ENCODE measurements around the gene BIK.
"Not testable (repeated sequence)": the region's sequence is repeated elsewhere in the genome, so short reads cannot be mapped to it uniquely, and the experiment has no call there.

The BIK gene

GRCh38 chr22:43136801-43137200 is 26.3 kb downstream of the BIK start:
- no peak for DNase-seq

DNA sequence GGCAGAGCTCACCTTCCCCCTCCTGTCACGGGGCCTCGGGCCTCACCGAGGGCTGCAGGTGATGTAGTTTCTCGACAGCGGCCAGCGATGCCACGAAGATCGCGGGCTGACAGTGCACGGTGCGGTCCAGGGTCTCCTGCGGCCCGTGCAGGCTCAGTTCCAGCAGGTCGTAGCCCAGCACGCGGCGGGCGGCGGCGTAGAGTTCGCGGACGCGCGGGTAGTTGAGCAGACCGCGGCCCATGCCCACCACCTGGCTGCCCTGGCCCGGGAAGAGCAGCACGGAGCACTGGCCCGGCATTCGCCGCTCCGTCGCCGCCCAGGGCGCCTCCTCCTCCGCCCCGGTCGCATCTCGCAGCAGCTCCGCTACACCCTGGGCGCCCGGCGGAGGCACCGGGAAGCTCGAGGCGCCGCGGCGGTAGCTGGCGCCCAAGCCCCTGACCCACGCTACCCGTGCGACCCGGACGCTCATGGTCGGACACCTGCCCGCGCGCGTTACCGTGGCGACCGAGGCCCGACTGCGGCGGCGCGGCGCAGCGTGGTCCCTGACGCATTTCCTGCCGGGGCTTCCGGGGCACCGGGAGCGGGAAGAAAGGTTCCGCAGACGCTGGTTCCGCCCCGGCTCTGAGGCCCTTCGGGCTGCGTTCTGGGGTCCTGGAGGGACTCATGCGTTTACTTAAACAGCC is 32.5 kb downstream of the BIK start, which contains the start of gene MCAT:
Gene MCAT (minus strand): TSS at position 519 of the 683 bp plus-strand sequence. CDS start 50 bp downstream, at position 469.
- peak; percentile 70 for DNase-seq

DNA sequence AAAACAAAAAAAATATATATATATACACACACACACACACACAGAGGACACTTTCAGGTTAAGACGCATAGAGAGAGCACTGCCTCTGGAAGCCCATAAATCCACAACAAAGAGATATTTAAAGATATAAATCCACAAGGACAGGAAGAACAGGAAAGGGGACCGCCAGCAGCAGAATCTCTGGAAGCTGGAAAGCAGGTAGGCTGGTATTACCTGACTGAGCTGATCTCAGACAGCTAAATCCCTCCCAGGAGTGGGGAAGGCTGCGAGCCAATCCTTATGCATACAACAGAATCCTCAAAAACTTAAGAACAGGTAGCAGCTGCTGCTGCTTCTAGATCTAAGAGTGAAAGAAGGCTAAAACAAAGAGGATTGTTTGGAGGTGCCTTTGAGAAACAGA is 34.4 kb downstream of the BIK start:
- DNase-seq = no peak

DNA sequence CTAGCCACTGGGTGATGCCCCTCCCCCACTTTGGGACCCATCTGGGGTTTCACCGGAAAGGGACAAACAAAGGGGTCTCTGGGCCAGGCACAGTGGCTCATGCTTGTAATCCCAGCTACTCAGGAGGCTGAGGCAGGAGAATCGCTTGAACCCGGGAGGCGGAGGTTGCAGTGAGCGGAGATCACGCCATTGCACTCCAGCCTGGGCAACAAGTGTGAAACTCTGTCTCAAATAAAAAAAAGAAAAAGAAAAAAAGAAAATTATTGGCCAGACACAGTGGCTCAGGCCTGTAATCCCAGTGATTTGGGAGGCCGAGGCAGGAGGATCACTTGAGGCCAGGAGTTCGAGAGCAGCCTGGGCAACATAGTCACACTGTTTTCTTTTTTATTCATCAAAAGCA is 34.8 kb downstream of the BIK start:
- DNase-seq = not testable (repeated sequence)

DNA sequence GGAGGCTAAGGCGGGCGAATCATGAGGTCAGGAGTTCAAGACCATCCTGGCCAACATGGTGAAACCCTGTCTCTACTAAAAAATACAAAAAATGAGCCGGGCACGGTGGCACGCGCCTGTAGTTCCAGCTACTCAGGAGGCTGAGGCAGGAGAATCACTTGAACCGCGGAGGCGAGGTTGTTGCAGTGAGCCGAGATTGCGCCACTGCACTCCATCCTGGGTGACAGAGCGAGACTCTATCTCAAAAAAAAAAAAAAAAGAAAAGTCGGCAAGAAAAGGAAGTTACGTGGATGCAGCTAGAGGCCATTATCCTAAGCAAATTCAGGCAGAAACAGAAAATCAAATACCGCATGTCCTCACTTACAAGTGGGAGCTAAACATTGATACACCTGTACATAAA is 35.8 kb downstream of the BIK start:
- DNase-seq = not testable (repeated sequence)

GRCh38 chr22:43147821-43148220 is 37.3 kb downstream of the BIK start:
- DNase-seq = no peak

- DNase-seq = no peak
Observed at GRCh38 chr22:43148581-43148980, 38.0 kb downstream of the BIK start.

- DNase-seq = no peak
Observed at GRCh38 chr22:43150731-43151206, 40.2 kb downstream of the BIK start.

DNA sequence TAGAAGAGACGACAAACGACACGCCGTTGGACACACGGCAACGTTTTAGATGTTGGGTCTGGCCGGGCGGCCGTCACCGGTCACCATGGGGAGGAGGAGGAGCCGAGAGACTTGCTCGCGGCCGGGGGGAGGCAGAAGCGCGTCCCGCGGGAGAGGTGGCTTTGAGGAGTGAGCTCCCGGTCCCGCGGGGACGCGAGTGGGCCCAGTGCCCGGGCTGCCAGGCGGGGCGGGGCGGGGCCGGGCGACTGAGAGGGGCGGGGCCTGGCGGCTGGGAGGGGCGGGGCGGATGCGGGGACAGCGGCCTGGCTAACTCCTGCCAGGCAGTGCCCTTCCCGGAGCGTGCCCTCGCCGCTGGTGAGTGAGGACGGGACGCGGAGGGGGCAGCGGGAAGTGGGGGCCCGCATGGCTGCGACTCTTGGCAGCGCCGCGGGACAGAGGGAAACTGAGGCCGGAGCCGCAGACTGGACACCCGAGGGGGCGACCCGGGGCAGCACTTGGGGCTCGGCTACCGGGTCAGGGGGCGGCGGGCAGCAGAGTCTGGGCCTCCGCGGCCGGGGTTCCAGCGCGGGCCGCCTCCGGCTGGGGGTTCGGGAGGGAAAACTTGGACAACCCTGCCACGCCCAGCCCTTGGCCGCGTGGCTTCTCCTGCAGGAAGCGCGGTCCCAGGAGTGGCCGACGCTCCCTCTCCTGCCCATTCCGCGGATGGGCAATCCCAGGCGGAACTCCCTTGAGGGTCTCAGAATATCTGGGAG is 40.9 kb downstream of the BIK start, which contains the start of gene TSPO:
Gene TSPO (plus strand): TSS at position 309 of the 752 bp plus-strand sequence. CDS start 7,680 bp downstream, outside the sequence.
- peak; percentile 56 for DNase-seq

DNA sequence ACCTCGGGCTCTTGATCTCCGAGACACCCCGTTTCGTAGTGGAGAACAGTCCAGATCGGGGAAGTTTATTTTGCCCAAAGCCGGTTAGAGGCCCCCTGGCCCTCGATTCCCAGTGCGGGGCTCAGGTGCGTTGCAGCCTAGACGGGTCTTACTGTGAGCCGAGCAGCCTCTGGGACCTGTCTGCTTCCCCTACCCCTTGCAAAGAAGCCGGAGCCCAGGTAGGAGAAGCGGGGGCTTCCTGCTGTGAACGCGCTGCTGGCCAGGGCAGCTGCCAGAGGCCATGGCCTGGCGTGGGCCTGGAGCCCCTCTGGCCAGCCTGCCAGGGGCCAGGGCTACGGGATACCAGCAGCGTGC is 41.4 kb downstream of the BIK start:
- DNase-seq = no peak

- DNase-seq = peak; percentile 35
Observed at GRCh38 chr22:43152357-43153071, 42.0 kb downstream of the BIK start.

DNA sequence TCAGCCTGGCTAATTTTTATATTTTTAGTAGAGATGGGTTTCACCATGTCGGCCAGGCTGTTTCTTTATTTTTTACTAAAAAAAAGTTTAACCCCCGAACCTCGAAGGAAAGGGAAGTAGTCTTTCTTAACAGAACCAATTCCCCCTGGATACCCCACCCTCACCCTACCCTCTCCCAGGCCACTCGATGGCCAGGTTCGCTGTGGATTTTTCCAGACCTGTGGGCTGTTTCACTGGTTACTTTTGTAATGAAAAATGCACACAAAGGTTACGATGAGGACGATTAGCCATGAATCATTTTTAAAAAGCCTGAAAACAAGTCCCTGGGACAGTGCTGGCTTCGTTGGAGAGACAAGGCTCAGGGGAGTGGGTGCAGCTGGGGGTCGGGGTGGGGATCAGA is 43.3 kb downstream of the BIK start:
- DNase-seq = no peak

- no peak for DNase-seq
Observed at GRCh38 chr22:43154887-43155536, 44.5 kb downstream of the BIK start.

GRCh38 chr22:43155789-43156188 is 45.2 kb downstream of the BIK start:
- no peak for DNase-seq

- DNase-seq = no peak
Observed at GRCh38 chr22:43156413-43156812, 45.9 kb downstream of the BIK start.

DNA sequence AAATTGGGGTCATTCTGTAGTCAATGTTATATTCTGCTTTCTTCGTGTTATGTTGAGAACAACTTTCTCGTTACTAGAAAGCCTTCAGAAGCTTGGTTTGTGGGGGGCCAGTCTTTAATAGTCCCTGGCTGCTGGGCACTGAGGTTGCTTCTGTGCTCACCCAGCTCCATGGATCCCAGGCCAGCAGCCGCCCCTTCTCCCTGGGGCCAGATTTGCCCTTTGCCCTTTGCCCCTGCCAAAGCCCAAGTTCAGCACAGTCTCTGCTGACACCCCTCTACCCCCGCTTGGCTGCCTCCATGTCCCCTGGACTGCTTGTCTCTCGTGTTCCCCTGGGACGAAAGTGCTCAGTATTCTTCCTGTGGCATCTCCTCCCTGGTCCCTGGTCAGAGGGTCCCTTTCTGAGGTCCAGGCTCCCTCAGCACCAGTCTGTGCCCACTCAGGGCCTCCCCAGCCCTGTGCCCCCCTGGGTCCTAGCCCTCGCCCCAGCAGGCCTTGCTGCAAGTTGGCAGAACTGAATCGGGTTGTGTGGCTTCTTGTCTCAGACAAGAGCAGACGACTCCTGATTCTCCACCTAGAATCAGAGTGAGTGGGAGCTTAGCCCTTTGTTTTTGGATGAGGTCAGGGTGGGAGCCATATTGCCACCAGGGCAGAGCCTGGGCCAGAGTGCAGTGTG is 47.5 kb downstream of the BIK start:
- DNase-seq = no peak

GRCh38 chr22:43158778-43159483 is 48.4 kb downstream of the BIK start:
- no peak for DNase-seq

DNA sequence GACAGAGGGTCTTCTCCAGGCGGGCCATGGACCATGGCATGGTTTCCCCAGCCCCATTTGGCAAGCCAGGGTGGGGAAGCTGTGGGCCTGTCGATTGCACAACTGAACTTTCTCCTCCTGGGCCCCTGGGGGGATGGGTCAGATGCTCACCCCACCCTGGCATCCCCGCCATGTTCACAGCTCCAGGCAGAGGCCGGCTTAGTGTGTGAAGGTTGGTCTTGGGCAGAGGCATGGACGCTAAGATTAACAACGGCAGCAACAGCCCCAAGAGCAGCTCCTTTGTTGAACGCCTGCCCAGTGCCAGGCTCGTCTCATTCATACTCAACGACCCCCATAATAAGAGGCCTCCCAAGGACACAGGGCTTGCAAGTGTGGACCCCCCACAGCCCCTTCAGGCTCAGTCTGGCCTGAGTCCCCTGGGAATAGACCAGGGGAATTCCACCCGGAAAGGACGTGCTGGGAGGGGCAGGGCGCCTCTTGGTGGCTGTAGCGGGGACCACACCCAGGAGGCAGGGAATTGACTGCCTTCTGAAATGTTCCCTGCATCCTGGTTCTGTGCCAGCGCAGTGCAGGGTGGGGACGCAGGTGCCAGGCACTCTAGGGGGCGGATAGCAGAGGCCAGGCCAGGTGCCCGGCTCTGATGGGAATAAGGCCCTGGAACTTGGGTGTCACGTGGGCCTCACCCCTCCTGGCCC is 49.1 kb downstream of the BIK start:
- DNase-seq = no peak

- DNase-seq = no peak
Observed at GRCh38 chr22:43160497-43161126, 50.1 kb downstream of the BIK start.

- DNase-seq = no peak
Observed at GRCh38 chr22:43162412-43163150, 52.0 kb downstream of the BIK start.
